ENCODE data around the gene EHF. TPM values are rescaled to one million over a fixed set of nuclear protein-coding genes. Genes with fewer than 3 reads are reported as not detected.

The EHF gene
- total and polyA plus RNA-seq, 9 of the 15 experiments (the other 6 are each of a cell fraction or from before 2014, with no cell fraction given) = 0.04 to 0.54 (median 0.37) TPM

DNA sequence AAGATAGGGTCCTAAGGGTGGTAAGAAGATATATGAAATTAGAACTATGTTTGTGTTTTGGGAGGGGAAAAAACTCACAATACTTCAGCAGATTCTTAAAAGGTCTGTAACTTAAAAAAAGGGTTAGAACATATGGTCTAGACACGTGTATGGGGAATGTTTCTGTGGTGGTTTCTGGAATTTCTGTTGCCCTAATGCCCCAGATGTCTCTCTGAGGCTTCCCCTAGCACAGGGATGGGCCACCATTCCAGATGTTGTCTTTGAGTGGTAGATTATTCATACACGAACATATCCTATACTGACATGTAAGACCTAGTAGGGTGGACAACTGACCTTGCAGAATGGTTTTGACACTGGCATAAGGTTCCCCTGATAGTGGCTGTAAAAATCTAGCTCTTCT is 26.2 kb downstream of the EHF start:
- Histone ChIP-seq H3K4me3 (no peak overlapping the region), H3K79me2 (ENCODE audit: control insufficient read depth, insufficient read depth, low read length) (no peaks in the 10 kb centered on the region), H2AFZ (ENCODE audit: low read depth, low read length) (peak overlapping the region; percentile 69), H3K4me1 (replicated peaks in 1 of 2; ENCODE audit: control insufficient read depth in 2 of 2, insufficient read depth in 2 of 2, low read length in 2 of 2) (peaks cover 0 to 32% of the 10 kb centered on the region in 2 experiments; a peak in 4 of 5 replicates), H3K9me1 (ENCODE audit: control insufficient read depth, insufficient read depth, low read length) (no peaks in the 10 kb centered on the region), H3K9ac (ENCODE audit: insufficient read depth in 1 of 2, low read depth in 2 of 2, low read length in 2 of 2) (no peak overlapping the region), H3K9me3 (replicated peaks; ENCODE audit: control insufficient read depth, insufficient read depth, low read depth, low read length) (no peaks in the 10 kb centered on the region), H3K27me3 (ENCODE audit: control insufficient read depth in 2 of 2, insufficient read depth in 2 of 2, low read length in 2 of 2) (no peaks in the 10 kb centered on the region), H3K36me3 (ENCODE audit: control insufficient read depth, insufficient read depth, low read length) (no peaks in the 10 kb centered on the region), H3K4me2 (ENCODE audit: insufficient read depth, low read length) (no peak overlapping the region), H3K27ac (ENCODE audit: extremely low read depth, low read depth, low read length) (no peak overlapping the region), H4K20me1 (replicated peaks; ENCODE audit: control insufficient read depth, insufficient read depth, low read length) (no peaks in the 10 kb centered on the region)
- ChIA-PET POLR2A (no interaction called here), CTCF (ENCODE audit: low intra/inter-chr PET ratio) (no interaction called here)
- WGBS (ENCODE audit: insufficient coverage, low coverage, missing lambda C conversion rate) = 7% methylated on average over 2 of the region's 2 CpGs
- in situ Hi-C loops (cut with MboI) = no loop called here
- BruUV-seq (replicated peaks) = no TSS peak
- intact Hi-C loops (cut with micrococcal nuclease) = no loop called here
- ATAC-seq = no peak
- no peak for FAIRE-seq
- no peak for DNase-seq (ENCODE audit: extremely low read depth in 1 of 4, low spot score in 3 of 4)
- no peak for TF ChIP-seq ZNF324 (CRISPR knock-in tag; IDR thresholded peaks at IDR 0.05)
- TF ChIP-seq SMAD1 (IDR thresholded peaks at IDR 0.05; ENCODE audit: low read depth, low read length, partially characterized antibody) = no peak
- TF ChIP-seq, protein P1, sequence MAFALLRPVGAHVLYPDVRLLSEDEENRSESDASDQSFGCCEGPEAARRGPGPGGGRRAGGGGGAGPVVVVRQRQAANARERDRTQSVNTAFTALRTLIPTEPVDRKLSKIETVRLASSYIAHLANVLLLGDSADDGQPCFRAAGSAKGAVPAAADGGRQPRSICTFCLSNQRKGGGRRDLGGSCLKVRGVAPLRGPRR (CRISPR knock-in tag; IDR thresholded peaks at IDR 0.05) = no peak
- TF ChIP-seq MEIS2 (IDR thresholded peaks at IDR 0.05; ENCODE audit: partially characterized antibody) = no peak
- no peak for TF ChIP-seq BHLHE40 (IDR thresholded peaks at IDR 0.05; ENCODE audit: low read length)
- TF ChIP-seq, protein P2, sequence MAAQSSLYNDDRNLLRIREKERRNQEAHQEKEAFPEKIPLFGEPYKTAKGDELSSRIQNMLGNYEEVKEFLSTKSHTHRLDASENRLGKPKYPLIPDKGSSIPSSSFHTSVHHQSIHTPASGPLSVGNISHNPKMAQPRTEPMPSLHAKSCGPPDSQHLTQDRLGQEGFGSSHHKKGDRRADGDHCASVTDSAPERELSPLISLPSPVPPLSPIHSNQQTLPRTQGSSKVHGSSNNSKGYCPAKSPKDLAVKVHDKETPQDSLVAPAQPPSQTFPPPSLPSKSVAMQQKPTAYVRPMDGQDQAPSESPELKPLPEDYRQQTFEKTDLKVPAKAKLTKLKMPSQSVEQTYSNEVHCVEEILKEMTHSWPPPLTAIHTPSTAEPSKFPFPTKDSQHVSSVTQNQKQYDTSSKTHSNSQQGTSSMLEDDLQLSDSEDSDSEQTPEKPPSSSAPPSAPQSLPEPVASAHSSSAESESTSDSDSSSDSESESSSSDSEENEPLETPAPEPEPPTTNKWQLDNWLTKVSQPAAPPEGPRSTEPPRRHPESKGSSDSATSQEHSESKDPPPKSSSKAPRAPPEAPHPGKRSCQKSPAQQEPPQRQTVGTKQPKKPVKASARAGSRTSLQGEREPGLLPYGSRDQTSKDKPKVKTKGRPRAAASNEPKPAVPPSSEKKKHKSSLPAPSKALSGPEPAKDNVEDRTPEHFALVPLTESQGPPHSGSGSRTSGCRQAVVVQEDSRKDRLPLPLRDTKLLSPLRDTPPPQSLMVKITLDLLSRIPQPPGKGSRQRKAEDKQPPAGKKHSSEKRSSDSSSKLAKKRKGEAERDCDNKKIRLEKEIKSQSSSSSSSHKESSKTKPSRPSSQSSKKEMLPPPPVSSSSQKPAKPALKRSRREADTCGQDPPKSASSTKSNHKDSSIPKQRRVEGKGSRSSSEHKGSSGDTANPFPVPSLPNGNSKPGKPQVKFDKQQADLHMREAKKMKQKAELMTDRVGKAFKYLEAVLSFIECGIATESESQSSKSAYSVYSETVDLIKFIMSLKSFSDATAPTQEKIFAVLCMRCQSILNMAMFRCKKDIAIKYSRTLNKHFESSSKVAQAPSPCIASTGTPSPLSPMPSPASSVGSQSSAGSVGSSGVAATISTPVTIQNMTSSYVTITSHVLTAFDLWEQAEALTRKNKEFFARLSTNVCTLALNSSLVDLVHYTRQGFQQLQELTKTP (IDR thresholded peaks at IDR 0.05; ENCODE audit: low read depth in 1 of 2, partially characterized antibody in 2 of 2) = no peak
- no peak for TF ChIP-seq BACH1 (tag; IDR thresholded peaks at IDR 0.05)
- no peak for TF ChIP-seq ILF3 (IDR thresholded peaks at IDR 0.05; ENCODE audit: borderline replicate concordance)

Measured in K562 (cell line).